Mucosa of stomach (tissue), 1 donor: ENCODE measurements around the gene FMNL2.

ENCODE experiments used
- H3K27me3 ChIP-seq: one replicate; pipeline ENCODE4 v1.7.0; 2013; ENCODE audit warnings: mild to moderate bottlenecking, low read length; ENCODE audit not compliant: control insufficient read depth, insufficient read depth
- H3K36me3 ChIP-seq: one replicate; pipeline ENCODE4 v1.7.0; 2013; ENCODE audit warnings: low read length; ENCODE audit not compliant: control insufficient read depth, insufficient read depth
- H3K4me1 ChIP-seq: one replicate; pipeline ENCODE4 v1.7.0; 2013; ENCODE audit warnings: mild to moderate bottlenecking, low read length; ENCODE audit not compliant: control insufficient read depth, insufficient read depth
- H3K4me3 ChIP-seq: one replicate; pipeline ENCODE4 v1.7.0; 2013; ENCODE audit warnings: low read length
- H3K9ac ChIP-seq: one replicate; pipeline ENCODE4 v1.7.0; 2013; ENCODE audit warnings: mild to moderate bottlenecking, low read length, moderate library complexity
- H3K9me3 ChIP-seq: one replicate; pipeline ENCODE4 v1.7.0; 2013; ENCODE audit warnings: mild to moderate bottlenecking, low read length, moderate library complexity; ENCODE audit not compliant: control insufficient read depth
- donor health status: Pancreatic carcinoma.

The FMNL2 gene

DNA sequence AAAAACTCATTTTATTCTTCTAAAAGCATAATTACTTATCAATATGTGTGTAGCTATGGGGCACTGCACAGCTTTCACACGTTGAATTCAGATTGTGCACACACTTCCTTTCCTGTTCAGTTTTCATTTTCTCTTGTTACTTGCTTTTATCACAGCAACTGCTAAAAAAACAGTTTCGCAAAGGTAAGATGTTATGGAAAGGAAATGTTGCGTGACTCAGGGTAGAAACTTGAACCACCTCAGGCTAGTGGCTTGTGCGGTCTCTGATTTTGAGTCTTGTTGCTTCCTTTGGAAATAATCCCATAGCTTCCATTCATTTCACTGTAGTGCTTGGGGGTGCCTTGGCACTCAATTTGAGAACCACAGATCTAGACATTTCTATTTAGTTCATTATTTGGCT is 171.9 kb downstream of the FMNL2 start:
- no peak overlapping the region for H3K9ac ChIP-seq

DNA sequence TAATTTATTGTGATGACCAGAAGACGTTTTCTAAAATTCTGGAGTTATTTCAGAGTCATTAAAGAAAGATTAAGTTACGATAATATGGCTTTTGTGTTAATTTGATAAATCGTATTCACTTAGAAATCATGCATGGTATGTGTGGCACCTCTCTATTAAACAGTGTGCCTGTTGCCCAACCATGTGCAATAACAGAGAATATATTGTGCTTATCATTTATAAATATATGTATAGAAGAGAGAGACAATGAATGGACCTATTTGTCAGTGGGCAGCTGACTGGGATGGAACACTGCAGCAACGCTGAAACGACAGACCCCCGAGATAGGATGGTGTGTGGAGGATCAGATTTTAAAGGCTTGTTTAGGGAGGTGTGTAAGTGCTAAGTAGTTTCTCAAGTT is 172.9 kb downstream of the FMNL2 start:
- Histone ChIP-seq H3K27me3 (no peaks in the 10 kb centered on the region), H3K9ac (no peak overlapping the region), H3K4me3 (no peak overlapping the region), H3K4me1 (no peaks in the 10 kb centered on the region), H3K36me3 (no peaks in the 10 kb centered on the region), H3K9me3 (no peaks in the 10 kb centered on the region)

More for the DNA sequence above, 171.9 kb downstream of the FMNL2 start:
- Histone ChIP-seq H3K4me3 (no peak overlapping the region), H3K9me3 (no peaks in the 10 kb centered on the region), H3K27me3 (no peaks in the 10 kb centered on the region), H3K36me3 (no peaks in the 10 kb centered on the region), H3K4me1 (no peaks in the 10 kb centered on the region)

DNA sequence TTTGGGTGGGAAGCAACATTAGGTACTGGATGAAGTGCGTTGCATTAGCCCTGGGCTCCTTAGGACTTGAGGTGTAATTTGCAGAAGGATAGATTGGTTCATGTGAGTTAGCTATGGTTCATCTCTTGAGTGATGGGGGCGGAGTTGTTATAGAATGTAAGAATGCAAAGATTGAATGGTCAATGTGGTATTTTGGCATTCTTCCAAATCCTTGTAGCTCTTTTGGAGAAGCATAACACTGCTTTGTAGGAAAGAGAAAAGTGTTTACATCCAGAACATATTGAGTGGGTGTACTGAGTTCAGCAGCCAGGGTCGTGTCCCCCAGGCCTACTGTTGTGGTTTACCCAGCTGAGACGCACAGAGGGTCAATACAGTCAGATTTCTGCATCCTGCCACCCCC is 173.5 kb downstream of the FMNL2 start:
- H3K4me3 ChIP-seq: no peak overlapping the region
- no peak overlapping the region for H3K9ac ChIP-seq
- no peaks in the 10 kb centered on the region for H3K4me1 ChIP-seq
- H3K9me3 ChIP-seq: no peaks in the 10 kb centered on the region
- no peaks in the 10 kb centered on the region for H3K36me3 ChIP-seq
- H3K27me3 ChIP-seq: no peaks in the 10 kb centered on the region

DNA sequence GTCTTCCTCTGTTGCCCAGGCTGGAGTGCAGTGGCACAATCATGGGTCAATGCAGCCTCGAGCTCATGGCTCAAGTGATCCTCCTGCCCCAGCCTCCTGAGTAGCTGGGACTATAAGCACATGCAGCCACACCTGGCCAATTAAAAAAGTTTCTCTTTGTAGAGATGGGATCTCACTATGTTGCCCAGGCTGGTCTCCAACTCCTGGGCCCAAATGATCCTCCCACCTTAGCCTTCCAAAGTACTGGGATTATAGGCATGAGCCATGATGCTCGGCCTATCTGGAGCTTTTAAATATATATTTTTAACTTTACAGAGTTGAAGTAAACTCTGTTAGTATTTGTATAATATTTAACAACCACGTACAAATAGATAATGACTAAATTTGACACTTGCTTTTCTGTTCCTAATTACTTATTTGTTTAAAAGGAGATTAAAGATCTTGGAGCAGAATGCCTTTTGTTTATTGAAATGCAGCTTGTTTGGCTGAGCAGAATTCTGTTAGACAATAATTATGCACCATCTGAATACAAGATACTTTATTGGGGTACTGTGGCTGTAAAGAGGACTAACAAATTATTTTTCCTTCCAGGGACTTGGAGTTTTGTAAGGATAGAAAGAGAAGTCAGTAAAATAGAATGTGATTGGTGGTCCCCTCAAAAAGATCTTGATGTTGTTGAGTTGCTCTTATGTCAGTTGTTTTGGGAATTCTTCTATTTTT is 175.0 kb downstream of the FMNL2 start:
- Histone ChIP-seq H3K4me1 (no peaks in the 10 kb centered on the region), H3K4me3 (no peak overlapping the region)

DNA sequence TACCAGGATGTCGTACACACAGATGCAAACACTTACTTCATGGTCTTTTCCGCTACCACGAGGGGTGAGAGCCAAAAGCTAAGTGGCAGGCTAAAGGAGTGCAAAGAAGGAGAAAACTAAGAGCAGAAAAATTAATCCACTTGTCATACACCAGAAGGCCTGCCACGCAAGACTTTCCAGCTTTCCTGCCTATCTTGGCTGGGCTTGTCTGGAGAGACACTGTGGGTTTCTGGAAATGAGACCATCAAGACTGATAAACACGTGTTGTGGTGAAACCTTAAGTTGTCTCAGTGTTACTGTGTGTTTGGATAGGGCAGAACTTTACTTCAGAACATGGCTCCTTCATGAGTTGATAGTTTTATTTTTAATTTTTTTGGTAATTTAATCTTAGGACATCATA is 175.6 kb downstream of the FMNL2 start:
- no peaks in the 10 kb centered on the region for H3K36me3 ChIP-seq
- H3K27me3 ChIP-seq: no peaks in the 10 kb centered on the region
- no peak overlapping the region for H3K4me3 ChIP-seq
- H3K9me3 ChIP-seq: no peaks in the 10 kb centered on the region
- H3K4me1 ChIP-seq: no peaks in the 10 kb centered on the region
- no peak overlapping the region for H3K9ac ChIP-seq

More for the DNA sequence above, 175.0 kb downstream of the FMNL2 start:
- Histone ChIP-seq H3K27me3 (no peaks in the 10 kb centered on the region), H3K9me3 (no peaks in the 10 kb centered on the region), H3K9ac (no peak overlapping the region), H3K36me3 (no peaks in the 10 kb centered on the region)

DNA sequence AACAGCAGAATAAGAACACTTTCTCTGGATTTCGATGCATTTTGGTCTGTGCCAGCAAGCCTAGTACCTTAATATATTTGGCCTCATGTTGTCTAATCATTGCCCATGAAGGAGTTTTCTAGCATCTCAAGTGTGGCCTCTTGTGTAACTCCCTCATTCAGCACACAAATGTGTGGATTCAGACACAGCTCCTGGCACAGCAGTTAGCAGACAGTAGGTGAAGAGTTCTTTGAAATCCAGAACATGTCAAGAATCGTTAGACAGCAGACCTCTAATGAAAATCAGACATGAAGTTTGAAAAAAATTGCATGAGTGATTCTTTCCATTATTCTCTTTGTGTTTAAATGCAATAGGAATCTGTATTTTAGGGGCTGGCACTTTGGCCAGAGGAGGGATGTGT is 177.0 kb downstream of the FMNL2 start:
- H3K4me3 ChIP-seq: no peak overlapping the region
- no peaks in the 10 kb centered on the region for H3K9me3 ChIP-seq
- H3K4me1 ChIP-seq: no peaks in the 10 kb centered on the region
- no peak overlapping the region for H3K9ac ChIP-seq
- no peaks in the 10 kb centered on the region for H3K36me3 ChIP-seq
- H3K27me3 ChIP-seq: no peaks in the 10 kb centered on the region

DNA sequence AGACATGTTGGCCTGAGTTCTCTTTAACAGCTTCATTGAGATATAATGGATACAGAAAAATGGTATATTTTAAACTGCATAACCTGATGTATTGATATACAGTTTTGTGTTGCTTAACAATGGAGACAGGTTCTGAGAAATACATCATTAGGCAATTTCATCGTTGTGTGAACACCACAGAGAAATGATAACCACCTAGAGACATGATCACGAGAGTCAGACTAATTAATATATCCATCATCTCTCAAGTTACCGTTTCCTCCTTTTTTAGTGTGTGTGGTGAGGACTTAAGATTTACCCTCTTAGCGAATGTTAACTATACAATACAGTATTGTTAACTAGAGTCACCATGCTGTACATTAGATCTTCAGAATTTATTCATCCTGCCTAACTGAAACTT is 178.1 kb downstream of the FMNL2 start:
- Histone ChIP-seq H3K9ac (no peak overlapping the region), H3K9me3 (no peaks in the 10 kb centered on the region), H3K36me3 (no peaks in the 10 kb centered on the region), H3K4me3 (no peak overlapping the region), H3K4me1 (peaks cover 1% of the 10 kb centered on the region), H3K27me3 (no peaks in the 10 kb centered on the region)

DNA sequence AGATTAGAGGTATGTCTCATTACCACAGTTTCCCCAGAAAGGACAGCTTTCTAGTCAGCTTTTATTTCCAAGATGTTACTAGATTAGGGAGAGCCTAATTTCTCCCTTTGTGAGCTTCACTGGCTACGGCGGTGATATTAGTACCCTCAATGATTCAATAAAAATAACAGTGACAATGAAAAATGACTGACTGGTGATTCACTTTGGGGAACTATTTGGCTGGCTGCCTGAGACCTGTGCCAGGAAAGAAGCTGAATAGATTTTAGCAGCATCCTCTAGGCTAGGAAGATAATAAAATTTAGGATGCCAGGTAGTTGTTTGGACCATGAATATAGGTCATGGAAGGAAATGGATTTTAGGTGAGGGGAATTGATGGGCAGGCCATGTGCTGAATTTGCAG is 178.7 kb downstream of the FMNL2 start:
- Histone ChIP-seq H3K4me1 (peaks cover 8% of the 10 kb centered on the region), H3K27me3 (no peaks in the 10 kb centered on the region), H3K4me3 (no peak overlapping the region), H3K9me3 (no peaks in the 10 kb centered on the region), H3K9ac (no peak overlapping the region), H3K36me3 (no peaks in the 10 kb centered on the region)

DNA sequence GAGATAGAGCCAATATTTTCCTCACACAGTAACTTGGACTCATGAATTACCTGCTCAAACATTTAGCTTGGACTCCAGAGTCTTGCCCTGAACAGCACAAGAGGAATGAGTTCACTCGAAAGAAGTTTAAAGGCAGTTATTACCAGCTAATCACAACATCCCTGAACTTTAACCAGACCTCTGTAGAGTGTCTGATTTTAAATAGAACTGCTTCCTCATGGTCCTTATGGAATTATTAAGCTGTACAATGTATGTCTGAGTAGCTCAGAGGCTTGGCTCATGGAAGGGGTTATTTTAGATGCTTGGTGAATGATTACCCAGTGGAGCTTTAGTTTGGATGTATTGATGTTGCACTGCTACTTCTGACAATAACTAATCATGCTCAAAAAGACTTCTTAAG is 183.1 kb downstream of the FMNL2 start:
- no peaks in the 10 kb centered on the region for H3K27me3 ChIP-seq
- H3K36me3 ChIP-seq: no peaks in the 10 kb centered on the region
- no peak overlapping the region for H3K9ac ChIP-seq
- H3K4me3 ChIP-seq: no peak overlapping the region
- no peaks in the 10 kb centered on the region for H3K9me3 ChIP-seq
- peaks cover 27% of the 10 kb centered on the region for H3K4me1 ChIP-seq

DNA sequence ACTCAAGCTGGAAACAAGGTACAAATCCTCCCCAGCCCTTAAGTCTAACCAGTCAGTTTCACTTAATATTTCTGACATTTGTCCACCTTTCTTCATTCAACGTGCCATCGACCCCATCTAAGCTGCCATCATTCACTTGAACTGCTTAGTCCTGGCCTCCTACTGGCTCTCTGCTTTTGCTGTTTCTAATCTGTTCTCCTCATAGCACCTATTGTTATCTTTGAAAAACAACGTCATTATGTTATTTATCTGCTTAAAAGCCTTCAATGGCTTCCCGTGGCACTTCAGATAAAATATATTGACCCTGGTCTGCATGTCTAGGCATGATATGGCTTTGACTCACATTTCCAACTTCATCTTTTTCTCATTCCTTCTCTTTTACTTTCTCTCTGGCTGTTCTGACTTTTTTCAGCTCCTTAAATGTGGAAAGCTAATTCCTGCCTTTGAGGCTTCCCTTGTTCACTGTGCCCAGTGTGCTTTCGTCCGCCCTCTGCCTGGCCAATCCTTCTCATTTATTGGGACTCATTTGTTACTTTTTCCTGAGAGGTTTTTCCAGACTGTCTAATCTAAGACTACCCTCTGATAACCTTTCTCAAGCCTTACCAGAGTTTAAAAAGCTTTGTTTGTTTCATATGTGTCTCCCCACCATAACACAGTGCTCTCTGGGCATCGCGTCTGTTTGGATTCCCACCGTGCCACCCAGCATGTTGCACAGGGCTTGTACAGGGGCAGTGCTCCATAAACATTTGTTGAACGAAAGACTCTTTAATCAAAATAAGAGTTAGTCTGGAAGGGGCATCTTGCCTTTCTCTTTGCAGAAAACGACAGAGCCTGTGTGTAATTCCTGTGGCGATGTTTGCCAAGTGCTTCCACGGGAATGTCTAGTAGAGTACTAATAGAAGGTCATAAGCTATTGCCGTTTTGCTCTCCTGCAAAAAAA is 183.9 kb downstream of the FMNL2 start:
- Histone ChIP-seq H3K9me3 (no peaks in the 10 kb centered on the region), H3K36me3 (no peaks in the 10 kb centered on the region), H3K4me1 (peaks cover 27% of the 10 kb centered on the region), H3K27me3 (no peaks in the 10 kb centered on the region), H3K4me3 (no peak overlapping the region), H3K9ac (no peak overlapping the region)

DNA sequence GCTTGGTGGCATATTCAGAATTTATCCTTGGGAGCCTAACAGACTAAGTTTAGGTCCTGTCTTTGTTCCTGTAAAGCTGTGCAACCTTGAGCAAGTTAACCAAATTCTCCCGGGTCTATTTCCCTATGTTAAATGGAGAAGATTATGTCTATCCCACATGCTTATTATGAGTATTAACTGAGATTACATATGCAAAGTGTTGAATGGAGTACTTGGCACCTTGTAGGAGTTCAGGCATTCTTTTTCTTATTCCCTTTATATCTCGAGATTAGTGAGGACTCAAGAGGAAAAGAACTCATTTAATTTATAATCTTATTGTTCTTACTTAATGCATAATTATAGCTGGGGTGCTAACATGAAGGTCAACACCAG is 184.6 kb downstream of the FMNL2 start:
- Histone ChIP-seq H3K9me3 (no peaks in the 10 kb centered on the region), H3K4me3 (no peak overlapping the region), H3K36me3 (no peaks in the 10 kb centered on the region), H3K9ac (no peak overlapping the region), H3K4me1 (peaks cover 27% of the 10 kb centered on the region), H3K27me3 (no peaks in the 10 kb centered on the region)

DNA sequence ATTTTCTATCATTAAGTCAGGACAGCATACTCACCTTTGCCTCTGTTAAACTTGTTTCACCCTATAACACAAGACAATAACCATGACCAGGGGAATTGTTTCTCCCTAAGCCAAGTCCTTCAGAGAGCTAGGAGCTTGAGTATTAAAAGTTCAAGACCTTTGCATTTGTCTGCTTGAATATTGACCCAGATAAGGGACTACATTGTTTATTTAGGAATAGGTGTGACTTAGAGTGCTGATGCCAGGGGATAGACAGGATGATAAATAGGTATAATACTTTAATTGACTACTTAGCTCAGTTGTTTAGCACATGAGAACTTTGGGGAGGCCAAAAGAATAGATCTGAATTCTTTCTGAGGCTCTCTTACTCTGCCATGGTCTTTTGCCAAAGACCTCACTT is 185.8 kb downstream of the FMNL2 start:
- Histone ChIP-seq H3K36me3 (no peaks in the 10 kb centered on the region), H3K4me3 (no peak overlapping the region), H3K9ac (no peak overlapping the region), H3K27me3 (no peaks in the 10 kb centered on the region), H3K4me1 (peaks cover 35% of the 10 kb centered on the region), H3K9me3 (no peaks in the 10 kb centered on the region)
